Smooth muscle cell (in vitro differentiated cells): Measurements from ENCODE around the gene PLEKHA6. TPM values are rescaled to one million over a fixed set of nuclear protein-coding genes. Genes with fewer than 3 reads are reported as not detected.
A peak's percentile ranks its signal among the peaks of the same experiment; 100 is the strongest.

ENCODE experiments used
- DNase-seq: peaks from one replicate; lab custom pipeline; 2025; ENCODE audit not compliant: unreplicated experiment; lab: John Stamatoyannopoulos, UW
- H2AFZ ChIP-seq: fragments of 200-600 bp; sonication (generic); 2 replicates; pipeline ENCODE4 v1.6.0; 2016; ENCODE audit warnings: antibody characterized with exemption, low read depth, mild to moderate bottlenecking
- H3F3A ChIP-seq: fragments of 200-600 bp; sonication (generic); 2 replicates; pipeline ENCODE4 v1.6.0; 2017; ENCODE audit warnings: antibody characterized with exemption, low read depth
- H3K27ac ChIP-seq: fragments of 200-600 bp; sonication (generic); 2 replicates; pipeline ENCODE4 v1.5.1; 2016; ENCODE audit warnings: low read depth, mild to moderate bottlenecking
- H3K27me3 ChIP-seq: fragments of 200-600 bp; sonication (generic); 2 replicates; pipeline ENCODE4 v1.6.1; 2016; ENCODE audit warnings: low read depth, mild to moderate bottlenecking
- H3K36me3 ChIP-seq: fragments of 200-600 bp; sonication (generic); 2 replicates; pipeline ENCODE4 v1.5.1; 2016; ENCODE audit warnings: low read depth
- H3K4me1 ChIP-seq: fragments of 200-600 bp; sonication (generic); 2 replicates; pipeline ENCODE4 v1.5.1; 2016; ENCODE audit warnings: low read depth
- H3K4me2 ChIP-seq: fragments of 200-600 bp; sonication (generic); 2 replicates; pipeline ENCODE4 v1.6.0; 2016; ENCODE audit warnings: mild to moderate bottlenecking
- H3K4me3 ChIP-seq: fragments of 200-600 bp; sonication (generic); 2 replicates; pipeline ENCODE4 v1.5.1; 2016; ENCODE audit warnings: mild to moderate bottlenecking
- H3K79me2 ChIP-seq: fragments of 200-600 bp; sonication (generic); 2 replicates; pipeline ENCODE4 v1.6.0; 2016; ENCODE audit warnings: low read depth, mild to moderate bottlenecking
- H3K9ac ChIP-seq: fragments of 200-600 bp; sonication (generic); 2 replicates; pipeline ENCODE4 v1.6.0; 2016; ENCODE audit warnings: low read depth
- H3K9me3 ChIP-seq: fragments of 200-600 bp; sonication (generic); replicated peaks from 2 replicates; pipeline ENCODE4 v1.5.1; 2016; ENCODE audit warnings: low read depth
- H4K20me1 ChIP-seq: fragments of 200-600 bp; sonication (generic); 2 replicates; pipeline ENCODE4 v1.6.0; 2016; ENCODE audit warnings: low read depth
- WGBS: methylation state at CpG from one replicate; pipeline ENCODE4 v1.1.7; 2016; ENCODE audit warnings: low lambda C conversion rate; 5-methylcytosine and 5-hydroxymethylcytosine counted together
- polyA plus RNA-seq: library from polyadenylated mRNA; unstranded; fragments of >200 nt; fragmentation: Nextera tagmentation; extraction: Ambion mirVana; gene quantifications from 2 replicates; pipeline ENCODE4 v1.2.1, GENCODE V29; 2016
- total RNA-seq: library from RNA; depleted of rRNA; stranded (reverse); fragments of >200 nt; gene quantifications from 2 replicates; pipeline ENCODE4 v1.2.3, GENCODE V29; 2014
- TF ChIP-seq, protein P1 (sequence below): fragments of 200-600 bp; sonication (generic); IDR thresholded peaks from 2 replicates; pipeline ENCODE4 v1.5.1; 2017; ENCODE audit warnings: borderline replicate concordance, mild to moderate bottlenecking, antibody characterized with exemption; ENCODE audit not compliant: insufficient read depth, poor library complexity, severe bottlenecking

PLEKHA6 gene
- total and polyA plus RNA-seq, 2 experiments from 2014 or later = 0.45 to 0.85 TPM

DNA sequence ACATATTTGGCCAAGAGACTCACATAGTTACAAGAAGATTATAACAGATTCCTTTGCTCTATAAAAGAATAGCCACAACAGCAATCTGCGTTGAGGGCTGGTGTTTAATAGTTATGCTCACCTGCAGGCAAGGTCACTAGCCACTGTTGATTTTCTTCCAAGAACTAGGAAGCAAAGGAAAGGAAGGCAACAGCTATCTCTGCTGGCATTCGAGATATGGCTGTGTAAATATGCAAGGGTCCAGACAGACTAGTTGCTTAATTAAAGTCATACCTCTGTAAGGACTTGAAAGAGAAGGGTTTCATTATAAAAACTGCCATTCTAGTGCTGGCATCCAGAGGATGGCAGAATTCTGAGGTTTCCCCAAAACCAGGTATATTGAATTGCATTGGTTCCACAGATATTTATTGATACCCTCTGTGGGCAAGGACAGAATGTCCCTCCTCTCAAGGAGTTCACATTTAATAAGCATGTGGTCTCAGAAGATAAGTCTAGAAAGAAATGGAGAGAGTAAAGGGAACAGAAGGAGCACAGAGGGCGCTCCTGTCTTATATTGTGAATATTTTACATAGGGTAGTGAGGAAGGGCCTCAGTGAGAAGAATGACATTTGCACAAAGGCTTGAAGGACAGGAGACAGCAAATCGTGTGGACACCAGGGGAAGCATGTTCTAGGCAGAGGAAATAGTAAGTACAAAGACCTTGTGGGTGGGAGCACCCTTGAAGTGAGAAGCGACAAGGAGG is 23.6 kb upstream of the PLEKHA6 start:
- no peaks in the 10 kb centered on the region for H3K36me3 ChIP-seq
- peaks cover 3% of the 10 kb centered on the region for H3K4me1 ChIP-seq
- H3K9ac ChIP-seq = no peak overlapping the region
- H3F3A ChIP-seq = no peaks in the 10 kb centered on the region
- no peak overlapping the region for H3K4me2 ChIP-seq
- H3K79me2 ChIP-seq = no peaks in the 10 kb centered on the region
- no peak overlapping the region for H3K27ac ChIP-seq
- H4K20me1 ChIP-seq = no peaks in the 10 kb centered on the region
- DNase-seq = no peak
- peaks cover 82% of the 10 kb centered on the region for H3K27me3 ChIP-seq
- H3K9me3 ChIP-seq = no peaks in the 10 kb centered on the region
- 75% methylated on average over 5 of the region's 5 CpGs for WGBS
- H2AFZ ChIP-seq = no peak overlapping the region
- no peak overlapping the region for H3K4me3 ChIP-seq
- TF ChIP-seq, protein P1, sequence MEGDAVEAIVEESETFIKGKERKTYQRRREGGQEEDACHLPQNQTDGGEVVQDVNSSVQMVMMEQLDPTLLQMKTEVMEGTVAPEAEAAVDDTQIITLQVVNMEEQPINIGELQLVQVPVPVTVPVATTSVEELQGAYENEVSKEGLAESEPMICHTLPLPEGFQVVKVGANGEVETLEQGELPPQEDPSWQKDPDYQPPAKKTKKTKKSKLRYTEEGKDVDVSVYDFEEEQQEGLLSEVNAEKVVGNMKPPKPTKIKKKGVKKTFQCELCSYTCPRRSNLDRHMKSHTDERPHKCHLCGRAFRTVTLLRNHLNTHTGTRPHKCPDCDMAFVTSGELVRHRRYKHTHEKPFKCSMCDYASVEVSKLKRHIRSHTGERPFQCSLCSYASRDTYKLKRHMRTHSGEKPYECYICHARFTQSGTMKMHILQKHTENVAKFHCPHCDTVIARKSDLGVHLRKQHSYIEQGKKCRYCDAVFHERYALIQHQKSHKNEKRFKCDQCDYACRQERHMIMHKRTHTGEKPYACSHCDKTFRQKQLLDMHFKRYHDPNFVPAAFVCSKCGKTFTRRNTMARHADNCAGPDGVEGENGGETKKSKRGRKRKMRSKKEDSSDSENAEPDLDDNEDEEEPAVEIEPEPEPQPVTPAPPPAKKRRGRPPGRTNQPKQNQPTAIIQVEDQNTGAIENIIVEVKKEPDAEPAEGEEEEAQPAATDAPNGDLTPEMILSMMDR = no peak

- WGBS = 81% methylated on average over 2 of the region's 2 CpGs
- no peak for DNase-seq
- Histone ChIP-seq H3K9ac (no peak overlapping the region), H3K79me2 (no peaks in the 10 kb centered on the region), H3F3A (no peaks in the 10 kb centered on the region), H3K4me3 (no peak overlapping the region), H3K27me3 (peaks cover 88% of the 10 kb centered on the region), H3K4me1 (peaks cover 7% of the 10 kb centered on the region), H3K4me2 (no peak overlapping the region), H3K9me3 (no peaks in the 10 kb centered on the region), H2AFZ (no peak overlapping the region), H3K36me3 (no peaks in the 10 kb centered on the region), H4K20me1 (no peaks in the 10 kb centered on the region), H3K27ac (no peak overlapping the region)
- TF ChIP-seq, protein P1 = no peak
Measured at GRCh38 chr1:204382714-204383083, 23.0 kb upstream of the PLEKHA6 start.

DNA sequence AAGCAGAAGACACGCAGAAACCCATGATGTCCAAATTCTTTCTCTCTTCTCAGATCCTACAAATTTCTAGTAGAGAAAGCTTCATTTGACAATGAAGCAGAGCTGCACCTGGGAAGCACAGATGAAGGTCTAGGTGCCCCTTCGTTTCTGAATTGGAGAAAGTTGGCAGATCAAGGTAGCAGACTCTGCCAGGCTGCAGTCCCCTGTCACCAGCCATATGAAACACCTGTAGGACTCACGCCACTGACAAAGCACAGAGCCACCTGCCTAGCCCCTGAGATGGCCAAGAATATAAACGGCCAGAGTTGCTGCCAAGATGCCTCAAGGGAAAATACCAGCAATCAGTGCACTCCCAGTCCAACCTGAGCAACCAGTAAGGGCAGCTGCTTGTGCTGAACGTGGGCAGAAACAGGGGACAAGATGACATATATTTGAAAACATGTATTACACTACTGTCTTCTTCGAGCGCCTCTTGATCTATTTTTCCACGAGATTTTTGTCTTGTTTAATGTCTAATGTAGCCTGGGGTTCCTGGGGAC is 20.6 kb upstream of the PLEKHA6 start:
- peak overlapping the region; percentile 70 for H3K27ac ChIP-seq
- no peak overlapping the region for H2AFZ ChIP-seq
- no peaks in the 10 kb centered on the region for H3K36me3 ChIP-seq
- H3K79me2 ChIP-seq = no peaks in the 10 kb centered on the region
- TF ChIP-seq, protein P1 = no peak
- H3F3A ChIP-seq = no peaks in the 10 kb centered on the region
- 59% methylated on average over 8 of the region's 8 CpGs for WGBS
- no peak for DNase-seq
- no peak overlapping the region for H3K4me3 ChIP-seq
- H3K4me2 ChIP-seq = no peak overlapping the region
- peak overlapping the region; percentile 13 for H3K9ac ChIP-seq
- H3K9me3 ChIP-seq = no peaks in the 10 kb centered on the region
- no peaks in the 10 kb centered on the region for H4K20me1 ChIP-seq
- peaks cover 92% of the 10 kb centered on the region for H3K27me3 ChIP-seq
- H3K4me1 ChIP-seq = peaks cover 7% of the 10 kb centered on the region
